Dermis microvascular lymphatic vessel endothelial cell (primary cell): ENCODE data around the gene RDH12. TPM values are rescaled to one million over a fixed set of nuclear protein-coding genes. Genes with fewer than 3 reads are reported as not detected.
"Not testable (repeated sequence)": the region's sequence is repeated elsewhere in the genome, so short reads cannot be mapped to it uniquely, and the experiment has no call there.

ENCODE experiments used
- DNase-seq, 2 donors: peaks; one replicate each; pipeline versions ENCODE4 v3.0.0 to v3.0.0-alpha.2; 2010; ENCODE audit warnings: low read depth in 2 of 2
- total RNA-seq: library from RNA; depleted of rRNA; stranded (reverse); fragments of >200 nt; gene quantifications from 2 replicates; pipeline ENCODE4 v1.2.1, GENCODE V29; 2014

Gene RDH12
- total RNA-seq, 1 donor from 2014 or later, result not detected

GRCh38 chr14:67704484-67705089 lies 2.9 kb downstream of the RDH12 start:
- peak; percentile 36 to 63 for DNase-seq

GRCh38 chr14:67705211-67705610 lies 3.5 kb downstream of the RDH12 start:
- no peak for DNase-seq

- DNase-seq, result not testable (repeated sequence)
Measured at GRCh38 chr14:67709346-67709745, 7.7 kb downstream of the RDH12 start.

- DNase-seq, result not testable (repeated sequence)
Measured at GRCh38 chr14:67709796-67710195, 8.1 kb downstream of the RDH12 start.

- DNase-seq, result no peak
Measured at GRCh38 chr14:67710209-67710608, 8.5 kb downstream of the RDH12 start.

- no peak for DNase-seq
Measured at GRCh38 chr14:67717048-67717447, 15.4 kb downstream of the RDH12 start.

- no peak for DNase-seq
Measured at GRCh38 chr14:67718265-67718664, 16.6 kb downstream of the RDH12 start.

GRCh38 chr14:67719385-67719784 lies 17.7 kb downstream of the RDH12 start:
- DNase-seq, result not testable (repeated sequence)

- DNase-seq, result no peak
Measured at GRCh38 chr14:67719866-67720265, 18.2 kb downstream of the RDH12 start.

- no peak for DNase-seq
Measured at GRCh38 chr14:67721875-67722274, 20.2 kb downstream of the RDH12 start.

- no peak for DNase-seq
Measured at GRCh38 chr14:67722293-67722692, 20.6 kb downstream of the RDH12 start.

- DNase-seq, result no peak
Measured at GRCh38 chr14:67725171-67725570, 23.5 kb downstream of the RDH12 start.

- DNase-seq, result no peak
Measured at GRCh38 chr14:67727361-67727760, 25.7 kb downstream of the RDH12 start.

- no peak for DNase-seq
Measured at GRCh38 chr14:67728258-67728657, 26.6 kb downstream of the RDH12 start.

- DNase-seq, result no peak
Measured at GRCh38 chr14:67729072-67729885, 27.6 kb downstream of the RDH12 start.

- DNase-seq, result no peak
Measured at GRCh38 chr14:67733616-67734015, 31.9 kb downstream of the RDH12 start.

- peak in 1 of 2 donors; percentile 19 for DNase-seq
Measured at GRCh38 chr14:67734675-67735074, 33.0 kb downstream of the RDH12 start.

- DNase-seq, result peak; percentile 1 to 55
Measured at GRCh38 chr14:67735336-67736147, 33.9 kb downstream of the RDH12 start.

- DNase-seq, result no peak
Measured at GRCh38 chr14:67736771-67737170, 35.1 kb downstream of the RDH12 start.

GRCh38 chr14:67738740-67739504 lies 37.2 kb downstream of the RDH12 start:
- DNase-seq, result peak in 1 of 2 donors; percentile 21

- DNase-seq, result no peak
Measured at GRCh38 chr14:67744046-67744445, 42.4 kb downstream of the RDH12 start.
